Measurements from ENCODE around the gene MLYCD.

The MLYCD gene

GRCh38 chr16:83952940-83953795 lies 54.3 kb downstream of the MLYCD start, which contains the start of gene OSGIN1 (continued):
- TF ChIP-seq ZBTB7A (tag by site-specific recombination; IDR thresholded peaks at IDR 0.05; ENCODE audit: low read depth) (no peak), ZNF202 (tag by site-specific recombination; IDR thresholded peaks at IDR 0.05; ENCODE audit: borderline replicate concordance) (no peak), ZNF366 (tag by site-specific recombination; conservative IDR thresholded peaks at IDR 0.05) (peak; percentile 36; the same call in 1 of the 2 replicates), BCL11B (tag by site-specific recombination; IDR thresholded peaks at IDR 0.05; ENCODE audit: low read depth) (no peak), ZXDB (tag by site-specific recombination; IDR thresholded peaks at IDR 0.05) (peak; percentile 91), ZBTB20 (tag by site-specific recombination; IDR thresholded peaks at IDR 0.05) (peak; percentile 98), ZNF76 (tag by site-specific recombination; IDR thresholded peaks at IDR 0.05; ENCODE audit: borderline replicate concordance, low read depth) (peak; percentile 67; the same call in 1 of the 2 replicates), PRDM1 (tag by site-specific recombination; IDR thresholded peaks at IDR 0.05) (peak; percentile 90), ZBTB8A (tag by site-specific recombination; IDR thresholded peaks at IDR 0.05) (peak; percentile 65), ZBTB49 (tag by site-specific recombination; IDR thresholded peaks at IDR 0.05; ENCODE audit: low read depth) (no peak), SP7 (tag by site-specific recombination; IDR thresholded peaks at IDR 0.05) (peak; percentile 59; the same call in 1 of the 2 replicates), PBX3 (CRISPR knock-in tag; IDR thresholded peaks at IDR 0.05) (no peak; the same call in 1 of the 2 replicates), PATZ1 (tag by site-specific recombination; IDR thresholded peaks at IDR 0.05) (peak; percentile 81), ZNF623 (tag by site-specific recombination; IDR thresholded peaks at IDR 0.05) (0 out of 2 replicates have a peak, but pooled peaks have one; percentile 8), ZNF639 (tag by site-specific recombination; IDR thresholded peaks at IDR 0.05) (0 out of 2 replicates have a peak, but pooled peaks have one; percentile 9), GLIS1 (tag by site-specific recombination; IDR thresholded peaks at IDR 0.05) (peak; percentile 75), GLI4 (tag by site-specific recombination; IDR thresholded peaks at IDR 0.05) (no peak), KLF16 (tag by site-specific recombination; IDR thresholded peaks at IDR 0.05) (0 out of 2 replicates have a peak, but pooled peaks have one; percentile 13), SP3 (tag by site-specific recombination; IDR thresholded peaks at IDR 0.05) (peak; percentile 76), ZSCAN23 (tag by site-specific recombination; IDR thresholded peaks at IDR 0.05) (no peak), HOXA7 (CRISPR knock-in tag; IDR thresholded peaks at IDR 0.05; ENCODE audit: borderline replicate concordance) (no peak), ZNF416 (tag by site-specific recombination; IDR thresholded peaks at IDR 0.05) (no peak), HOXD13 (CRISPR knock-in tag; IDR thresholded peaks at IDR 0.05; ENCODE audit: borderline replicate concordance) (no peak), ZNF701 (tag by site-specific recombination; IDR thresholded peaks at IDR 0.05) (no peak), ZIC2 (tag by site-specific recombination; IDR thresholded peaks at IDR 0.05) (peak; percentile 88), ZNF423 (tag by site-specific recombination; IDR thresholded peaks at IDR 0.05) (peak; percentile 72)
- TF ChIP-seq, protein P1, sequence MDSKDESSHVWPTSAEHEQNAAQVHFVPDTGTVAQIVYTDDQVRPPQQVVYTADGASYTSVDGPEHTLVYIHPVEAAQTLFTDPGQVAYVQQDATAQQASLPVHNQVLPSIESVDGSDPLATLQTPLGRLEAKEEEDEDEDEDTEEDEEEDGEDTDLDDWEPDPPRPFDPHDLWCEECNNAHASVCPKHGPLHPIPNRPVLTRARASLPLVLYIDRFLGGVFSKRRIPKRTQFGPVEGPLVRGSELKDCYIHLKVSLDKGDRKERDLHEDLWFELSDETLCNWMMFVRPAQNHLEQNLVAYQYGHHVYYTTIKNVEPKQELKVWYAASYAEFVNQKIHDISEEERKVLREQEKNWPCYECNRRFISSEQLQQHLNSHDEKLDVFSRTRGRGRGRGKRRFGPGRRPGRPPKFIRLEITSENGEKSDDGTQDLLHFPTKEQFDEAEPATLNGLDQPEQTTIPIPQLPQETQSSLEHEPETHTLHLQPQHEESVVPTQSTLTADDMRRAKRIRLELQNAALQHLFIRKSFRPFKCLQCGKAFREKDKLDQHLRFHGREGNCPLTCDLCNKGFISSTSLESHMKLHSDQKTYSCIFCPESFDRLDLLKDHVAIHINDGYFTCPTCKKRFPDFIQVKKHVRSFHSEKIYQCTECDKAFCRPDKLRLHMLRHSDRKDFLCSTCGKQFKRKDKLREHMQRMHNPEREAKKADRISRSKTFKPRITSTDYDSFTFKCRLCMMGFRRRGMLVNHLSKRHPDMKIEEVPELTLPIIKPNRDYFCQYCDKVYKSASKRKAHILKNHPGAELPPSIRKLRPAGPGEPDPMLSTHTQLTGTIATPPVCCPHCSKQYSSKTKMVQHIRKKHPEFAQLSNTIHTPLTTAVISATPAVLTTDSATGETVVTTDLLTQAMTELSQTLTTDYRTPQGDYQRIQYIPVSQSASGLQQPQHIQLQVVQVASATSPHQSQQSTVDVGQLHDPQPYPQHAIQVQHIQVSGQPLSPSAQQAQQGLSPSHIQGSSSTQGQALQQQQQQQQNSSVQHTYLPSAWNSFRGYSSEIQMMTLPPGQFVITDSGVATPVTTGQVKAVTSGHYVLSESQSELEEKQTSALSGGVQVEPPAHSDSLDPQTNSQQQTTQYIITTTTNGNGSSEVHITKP (tag by site-specific recombination; IDR thresholded peaks at IDR 0.05) = peak; percentile 55
- TF ChIP-seq, protein P2, sequence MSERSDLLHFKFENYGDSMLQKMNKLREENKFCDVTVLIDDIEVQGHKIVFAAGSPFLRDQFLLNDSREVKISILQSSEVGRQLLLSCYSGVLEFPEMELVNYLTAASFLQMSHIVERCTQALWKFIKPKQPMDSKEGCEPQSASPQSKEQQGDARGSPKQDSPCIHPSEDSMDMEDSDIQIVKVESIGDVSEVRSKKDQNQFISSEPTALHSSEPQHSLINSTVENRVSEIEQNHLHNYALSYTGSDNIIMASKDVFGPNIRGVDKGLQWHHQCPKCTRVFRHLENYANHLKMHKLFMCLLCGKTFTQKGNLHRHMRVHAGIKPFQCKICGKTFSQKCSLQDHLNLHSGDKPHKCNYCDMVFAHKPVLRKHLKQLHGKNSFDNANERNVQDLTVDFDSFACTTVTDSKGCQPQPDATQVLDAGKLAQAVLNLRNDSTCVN (tag by site-specific recombination; optimal IDR thresholded peaks at IDR 0.05) = peak; percentile 32

All from HEK293 (cell line).